NCI-H128 (cell line): ENCODE results near the gene FBXW2.
"Not testable (repeated sequence)": the region's sequence is repeated elsewhere in the genome, so short reads cannot be mapped to it uniquely, and the experiment has no call there.

ENCODE experiments used
- DNase-seq: peaks from one replicate; lab custom pipeline; 2025; ENCODE audit not compliant: unreplicated experiment; lab: John Stamatoyannopoulos, UW

Gene FBXW2, protein sequence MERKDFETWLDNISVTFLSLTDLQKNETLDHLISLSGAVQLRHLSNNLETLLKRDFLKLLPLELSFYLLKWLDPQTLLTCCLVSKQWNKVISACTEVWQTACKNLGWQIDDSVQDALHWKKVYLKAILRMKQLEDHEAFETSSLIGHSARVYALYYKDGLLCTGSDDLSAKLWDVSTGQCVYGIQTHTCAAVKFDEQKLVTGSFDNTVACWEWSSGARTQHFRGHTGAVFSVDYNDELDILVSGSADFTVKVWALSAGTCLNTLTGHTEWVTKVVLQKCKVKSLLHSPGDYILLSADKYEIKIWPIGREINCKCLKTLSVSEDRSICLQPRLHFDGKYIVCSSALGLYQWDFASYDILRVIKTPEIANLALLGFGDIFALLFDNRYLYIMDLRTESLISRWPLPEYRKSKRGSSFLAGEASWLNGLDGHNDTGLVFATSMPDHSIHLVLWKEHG

GRCh38 chr9:120792898-120793765 lies at the start of gene FBXW2:
Gene FBXW2, minus strand, starts transcription at chr9:120793416. Its CDS starts 5,158 bp downstream, at chr9:120788258.
- peak; percentile 81 for DNase-seq

DNA sequence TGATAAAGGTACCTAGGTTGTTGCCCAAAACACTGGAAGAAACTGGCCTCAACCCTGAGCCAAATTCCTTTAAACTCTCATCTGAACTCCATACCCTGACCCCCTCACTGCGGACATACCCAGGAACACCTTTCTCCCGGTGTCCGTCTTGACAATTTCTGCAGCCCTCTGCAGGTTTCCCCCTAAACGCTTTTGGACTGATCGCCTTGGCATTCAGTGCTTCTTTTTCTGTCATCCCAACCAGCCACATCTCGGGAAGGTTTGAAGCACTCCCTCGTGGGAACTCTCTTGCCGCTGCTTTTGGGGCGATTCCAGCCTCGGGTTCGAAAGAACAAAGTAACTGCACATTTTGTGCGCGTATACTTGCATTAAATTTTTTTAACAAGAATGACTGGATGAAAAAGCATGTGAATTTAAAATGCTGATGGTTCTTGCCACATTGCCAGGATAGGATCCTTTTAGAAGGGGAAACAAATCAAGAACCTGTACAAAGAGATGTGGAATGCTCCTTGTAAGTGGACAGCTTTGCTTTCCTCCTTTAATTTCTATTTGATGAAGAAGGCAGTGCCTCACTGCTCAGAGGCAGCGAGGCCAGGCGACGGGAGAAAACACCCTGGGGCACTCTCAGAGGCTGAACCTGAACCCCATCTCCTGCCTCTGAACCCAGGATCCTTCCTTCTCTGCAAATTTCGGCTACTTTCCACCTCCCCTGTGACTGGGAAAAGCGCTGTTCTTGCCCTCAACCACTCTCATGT lies 48.9 kb upstream of the FBXW2 start:
- no peak for DNase-seq

- DNase-seq: no peak
Measured at GRCh38 chr9:120839146-120839545, 45.9 kb upstream of the FBXW2 start.

GRCh38 chr9:120837921-120838320 lies 44.7 kb upstream of the FBXW2 start:
- DNase-seq: no peak

DNA sequence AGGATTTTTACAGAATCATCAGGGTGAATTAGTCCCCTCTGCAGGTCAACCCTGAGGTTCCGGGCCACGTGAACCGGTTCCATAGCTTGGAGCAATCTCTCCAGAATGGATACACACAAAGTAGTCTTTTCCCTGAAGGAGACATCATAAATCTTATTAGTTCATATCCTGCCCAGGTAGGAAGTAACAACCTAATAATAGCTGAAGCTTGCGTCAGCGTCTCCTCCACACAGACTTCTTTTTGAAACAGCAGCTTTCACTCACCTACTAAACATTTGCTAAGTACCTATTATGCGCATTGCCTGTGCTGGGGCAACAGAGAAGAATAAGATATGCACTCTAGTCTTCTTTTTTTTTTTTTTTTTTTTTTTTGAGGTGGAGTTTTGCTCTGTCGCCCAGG lies 40.1 kb upstream of the FBXW2 start:
- no peak for DNase-seq

DNA sequence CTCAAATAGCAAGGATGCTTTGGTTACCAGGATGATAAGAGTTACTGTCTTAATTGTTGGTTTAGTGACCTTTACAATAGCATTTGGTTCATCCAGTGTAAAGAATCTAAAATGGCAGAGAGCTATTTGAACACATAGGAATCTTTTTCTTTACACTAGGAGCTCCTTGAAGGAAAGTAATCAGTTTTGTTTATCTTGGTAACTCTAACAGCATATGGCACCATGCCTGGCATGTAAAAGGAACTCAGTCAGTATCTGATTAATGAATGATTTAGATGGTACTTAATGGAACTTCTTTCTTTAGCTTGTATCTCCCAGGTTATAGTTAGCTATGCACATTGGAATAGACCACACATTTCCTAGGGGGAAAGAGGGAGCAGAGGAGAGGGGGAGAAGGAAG lies 39.6 kb upstream of the FBXW2 start:
- DNase-seq: no peak

DNA sequence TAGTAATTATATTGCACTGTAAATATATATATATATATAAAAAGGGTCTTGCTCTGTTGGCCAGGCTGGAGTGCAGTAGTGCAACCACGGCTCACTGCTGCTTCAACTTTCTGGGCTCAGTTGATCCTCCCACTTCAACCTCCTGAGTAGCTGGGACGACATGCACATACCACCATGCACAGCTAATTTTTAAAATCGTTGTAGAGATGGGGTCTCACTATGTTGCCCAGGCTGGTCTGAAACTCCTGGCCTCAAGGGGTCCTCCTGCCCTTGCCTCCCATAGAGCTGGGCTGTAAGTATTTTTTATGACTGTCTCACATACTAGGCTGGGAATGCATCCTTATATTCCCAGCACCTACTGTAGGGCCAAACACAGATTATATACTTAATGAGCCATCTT lies 37.6 kb upstream of the FBXW2 start:
- no peak for DNase-seq

GRCh38 chr9:120830151-120830550 lies 36.9 kb upstream of the FBXW2 start:
- DNase-seq: no peak

DNA sequence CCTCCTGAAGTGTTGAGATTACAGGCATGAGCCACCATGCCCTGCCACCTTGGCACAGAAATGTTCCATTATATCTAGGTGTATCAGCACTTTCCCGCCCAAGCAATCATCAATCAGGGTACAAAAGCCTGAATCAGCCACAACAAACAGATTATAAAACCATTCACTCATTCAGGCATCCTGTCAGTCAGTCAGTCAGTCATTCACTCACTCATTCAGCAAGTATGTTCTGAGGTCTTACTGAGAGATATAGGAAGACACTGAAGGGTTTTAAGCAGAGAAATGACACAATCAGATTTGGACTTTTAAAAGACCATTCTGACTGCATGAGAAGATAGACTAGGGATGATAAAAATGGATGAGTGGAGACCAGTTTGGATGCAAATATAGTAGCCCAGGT lies 36.4 kb upstream of the FBXW2 start:
- no peak for DNase-seq

GRCh38 chr9:120820095-120820494 lies 26.9 kb upstream of the FBXW2 start:
- DNase-seq: no peak

DNA sequence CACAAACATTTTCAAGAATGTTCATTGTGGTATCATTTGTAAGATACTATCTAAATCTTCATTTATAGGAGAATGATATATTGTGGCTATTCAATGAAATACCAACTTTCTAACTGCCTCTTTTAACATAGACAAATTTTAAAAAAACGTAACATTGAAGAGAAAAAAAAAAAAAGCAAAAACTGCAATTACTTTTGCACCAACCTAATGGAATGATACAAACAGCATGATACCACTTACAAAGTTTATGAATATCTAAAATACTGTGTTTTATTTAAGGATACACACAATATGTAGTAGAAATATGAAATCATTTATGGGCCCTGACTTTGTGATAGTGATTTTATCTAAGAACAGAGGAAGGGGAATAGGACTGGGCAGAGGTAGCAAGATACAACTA lies 25.4 kb upstream of the FBXW2 start:
- DNase-seq: no peak

DNA sequence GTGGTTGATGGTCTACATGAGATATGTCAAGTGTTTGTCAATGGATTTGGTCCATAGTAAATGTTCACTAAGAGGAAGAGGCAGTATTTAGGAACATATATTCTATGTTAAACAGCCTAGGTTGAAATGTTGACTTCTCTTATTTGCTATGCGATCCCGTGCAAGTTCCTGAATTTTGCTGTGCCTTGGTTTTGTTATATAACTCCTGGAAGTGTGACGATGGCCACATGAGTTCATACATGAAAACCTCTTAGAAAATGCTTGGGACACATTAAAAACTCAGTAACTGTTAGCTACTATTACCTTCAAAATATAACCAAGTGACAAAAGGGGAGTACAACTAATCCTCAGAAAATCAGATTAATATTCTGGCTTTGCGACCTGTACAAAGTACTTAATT lies 21.9 kb upstream of the FBXW2 start:
- DNase-seq: no peak

DNA sequence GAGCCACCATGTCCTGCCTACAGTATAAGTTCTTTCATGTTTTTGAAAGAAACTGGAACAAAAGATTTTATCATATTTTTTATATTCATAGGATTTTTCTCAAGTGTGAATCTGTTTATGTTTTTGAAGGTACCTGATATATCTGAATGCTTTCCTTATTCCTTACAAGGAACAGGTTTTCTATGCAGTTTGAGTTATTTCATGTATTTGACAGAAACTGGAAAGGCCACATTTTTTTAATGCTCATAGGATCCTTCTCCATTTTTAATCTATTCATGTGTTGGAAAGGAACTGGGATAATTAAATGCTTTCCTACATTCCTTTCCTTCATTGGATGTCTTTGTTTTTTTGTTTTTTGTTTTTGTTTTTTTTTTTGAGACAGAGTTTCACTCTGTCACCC lies 15.7 kb upstream of the FBXW2 start:
- DNase-seq: no peak

- no peak for DNase-seq
Measured at GRCh38 chr9:120807607-120808379, 14.6 kb upstream of the FBXW2 start.

DNA sequence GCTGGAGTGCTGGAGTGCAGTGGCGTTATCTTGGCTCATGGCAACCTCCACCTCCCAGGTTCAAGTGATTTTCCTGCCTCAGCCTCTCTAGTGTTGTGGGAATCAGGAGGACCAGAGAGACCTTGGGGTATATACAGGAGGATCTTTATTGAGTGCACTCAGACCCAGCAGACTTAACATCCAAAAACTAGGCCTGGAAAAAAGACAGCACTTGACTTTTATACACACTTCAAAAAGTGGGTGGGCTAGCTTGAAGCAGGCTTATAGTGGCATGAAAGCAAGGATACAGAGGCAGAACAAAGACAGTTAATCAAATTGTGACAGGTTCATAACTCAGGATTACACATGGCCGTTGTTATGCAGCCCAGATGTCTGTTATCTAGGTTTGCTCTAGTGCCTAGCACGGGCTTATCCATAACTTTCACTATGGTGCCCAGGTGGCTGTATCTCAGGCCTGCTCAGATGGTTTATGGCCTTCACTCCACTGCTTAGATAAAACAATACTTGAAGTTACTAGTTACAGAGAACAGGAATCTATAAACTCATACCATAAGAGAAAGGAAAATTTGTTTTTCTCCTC lies 11.7 kb upstream of the FBXW2 start:
- not testable (repeated sequence) for DNase-seq

DNA sequence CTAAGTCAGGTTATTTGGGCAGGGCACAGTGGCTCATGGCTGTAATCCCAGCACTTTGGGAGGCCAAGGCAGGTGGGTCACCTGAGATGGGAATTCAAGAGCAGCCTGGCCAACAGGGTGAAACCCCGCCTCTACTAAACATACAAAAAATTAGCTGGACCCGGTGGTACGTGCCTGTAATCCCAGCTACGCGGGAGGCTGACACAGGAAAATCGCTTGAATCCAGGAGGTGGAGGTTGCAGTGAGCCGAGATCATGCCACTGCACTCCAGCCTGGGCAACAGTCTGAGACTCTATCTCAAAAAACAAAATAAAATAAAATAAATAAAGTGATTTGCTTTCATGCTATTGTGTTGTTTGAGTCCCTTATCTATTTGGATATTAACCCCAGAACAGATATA lies 8.2 kb upstream of the FBXW2 start:
- no peak for DNase-seq

- DNase-seq: no peak
Measured at GRCh38 chr9:120791161-120791560, 2.1 kb downstream of the FBXW2 start.

GRCh38 chr9:120787933-120788332 lies 5.3 kb downstream of the FBXW2 start:
- no peak for DNase-seq

DNA sequence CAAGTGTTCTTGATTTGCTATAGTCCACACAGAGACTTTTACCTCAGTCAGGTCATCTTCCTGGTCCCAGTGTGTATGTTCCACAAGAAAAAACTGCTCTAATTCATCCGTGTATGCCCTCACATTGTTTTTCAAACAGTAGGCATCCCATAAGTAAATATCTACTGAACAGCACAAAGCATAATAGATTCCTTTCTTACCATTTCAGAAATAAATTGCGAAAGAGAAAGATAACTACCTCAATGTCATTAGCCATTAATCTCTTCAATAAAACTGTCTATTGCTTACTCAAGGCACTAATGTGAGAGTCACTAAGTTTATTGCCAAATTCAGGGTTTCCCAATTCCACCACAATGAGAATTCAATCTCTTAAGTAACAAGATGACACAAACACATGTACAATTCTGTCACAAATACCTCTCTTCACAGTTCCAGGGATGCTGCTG lies 9.6 kb downstream of the FBXW2 start:
- no peak for DNase-seq

DNA sequence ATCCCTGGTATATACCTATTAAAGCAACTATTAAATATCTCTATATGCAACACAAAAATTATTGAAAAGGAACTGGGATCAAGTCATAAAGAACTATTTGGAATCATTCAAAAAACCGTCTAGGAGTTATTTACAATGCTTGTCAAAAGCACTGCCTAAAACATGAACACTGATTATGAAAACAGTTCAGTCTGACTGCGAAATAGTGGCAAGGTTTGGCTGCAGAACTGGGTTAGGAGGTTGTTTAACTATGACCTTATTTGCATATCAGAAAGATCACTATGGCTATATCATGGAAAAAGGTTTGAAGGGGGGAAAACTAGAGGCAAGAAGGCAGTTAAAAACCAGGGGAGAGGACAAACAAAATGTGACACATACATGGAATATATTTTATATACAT lies 12.0 kb downstream of the FBXW2 start:
- DNase-seq: no peak
